A549 (cell line): ENCODE measurements around the gene PROCA1. TPM values are rescaled to one million over a fixed set of nuclear protein-coding genes. Genes with fewer than 3 reads are reported as not detected.

ENCODE experiments used
- ATAC-seq, 2 experiments: fragments of 200-7000 bp in 1 of 2; fragments of >200 bp in 1 of 2; cut with Nextera tagmentation in 1 of 2; cut with Tn5 transposase in 1 of 2; 3 replicates each; pipeline versions ENCODE4 v1.8.0 to v1.9.1; 2018 to 2020; ENCODE audit warnings: mild to moderate bottlenecking in 1 of 2, moderate library complexity in 1 of 2
- CTCF ChIA-PET: fragments of 300-600 bp; sonication (Branson Sonifier 250); formaldehyde crosslinking; extraction: SDS; loops from one replicate; lab custom pipeline; 2021; ENCODE audit warnings: antibody characterized with exemption, inconsistent platforms; lab: Yijun Ruan, JAX
- POLR2A ChIA-PET: fragments of 350-600 bp; formaldehyde crosslinking; extraction: SDS; loops from one replicate; lab custom pipeline; 2021; ENCODE audit warnings: antibody characterized with exemption, inconsistent platforms; lab: Yijun Ruan, JAX
- DNase-seq, 2 experiments: peaks; one replicate each; pipeline versions ENCODE4 v3.0.0 to v3.0.0-alpha.2; 2011 to 2016; ENCODE audit warnings: low read depth in 1 of 2, low spot score in 1 of 2
- FAIRE-seq: peaks from 2 replicates; lab custom pipeline; 2011; peaks lifted over from hg19 to GRCh38; lab: Jason Lieb, UNC
- H3K27ac ChIP-seq, 2 experiments: fragments of >200 bp; sonication (Bioruptor Twin); formaldehyde crosslinking; 3 replicates each; pipeline ENCODE4 v1.5.1; 2016 to 2017
- H3K4me1 ChIP-seq: fragments of >200 bp; sonication (Bioruptor Twin); formaldehyde crosslinking; 3 replicates; pipeline ENCODE4 v1.6.1; 2016
- H3K4me2 ChIP-seq: fragments of >200 bp; sonication (Bioruptor Twin); formaldehyde crosslinking; 3 replicates; pipeline ENCODE4 v1.6.1; 2016
- H3K4me3 ChIP-seq: fragments of >200 bp; sonication (Bioruptor Twin); formaldehyde crosslinking; 3 replicates; pipeline ENCODE4 v1.5.1; 2016
- H3K9me3 ChIP-seq: fragments of >200 bp; sonication (Bioruptor Twin); formaldehyde crosslinking; 3 replicates; pipeline ENCODE4 v1.6.1; 2016
- CEBPB ChIP-seq, 2 experiments: fragments of >200 bp in 1 of 2; sonication (Bioruptor Twin) in 1 of 2; formaldehyde crosslinking in 1 of 2; IDR thresholded peaks; 2 replicates each; pipeline ENCODE4 v1.6.1; 2012 to 2016
- EHMT2 ChIP-seq: fragments of 200-600 bp; sonication (generic); IDR thresholded peaks from 2 replicates; pipeline ENCODE4 v1.6.1; 2016; ENCODE audit warnings: antibody characterized with exemption, low read depth, mild to moderate bottlenecking, moderate library complexity
- FOSB ChIP-seq: fragments of 250-450 bp; sonication (Bioruptor Pico); IDR thresholded peaks from 2 replicates; pipeline ENCODE4 v1.5.0; 2020; ENCODE audit warnings: mild to moderate bottlenecking, moderate library complexity
- HOXA7 ChIP-seq: fragments of 250-450 bp; sonication (Bioruptor Pico); IDR thresholded peaks from 2 replicates; pipeline ENCODE4 v1.5.0; 2020; ENCODE audit warnings: mild to moderate bottlenecking, moderate library complexity
- HOXB5 ChIP-seq: fragments of 250-450 bp; sonication (Bioruptor Pico); IDR thresholded peaks from 2 replicates; pipeline ENCODE4 v1.5.0; 2020; ENCODE audit warnings: mild to moderate bottlenecking, moderate library complexity
- JUNB ChIP-seq: fragments of >200 bp; sonication (Bioruptor Twin); formaldehyde crosslinking; IDR thresholded peaks from 2 replicates; pipeline ENCODE4 v1.6.1; 2016
- NFE2L2 ChIP-seq: fragments of 150-350 bp; conservative IDR thresholded peaks from 2 replicates; pipeline ENCODE4 v1.6.1; 2014; ENCODE audit warnings: low read length
- PHF8 ChIP-seq: fragments of 200-600 bp; sonication (generic); IDR thresholded peaks from 2 replicates; pipeline ENCODE4 v1.6.1; 2016; ENCODE audit warnings: low read depth, mild to moderate bottlenecking, antibody characterized with exemption, moderate library complexity, borderline replicate concordance
- RAD21 ChIP-seq, 2 experiments: fragments of >200 bp in 1 of 2; sonication (Bioruptor Twin) in 1 of 2; formaldehyde crosslinking in 1 of 2; IDR thresholded peaks in 1 of 2; conservative IDR thresholded peaks in 1 of 2; 2 replicates in 1 of 2; 3 replicates in 1 of 2; pipeline ENCODE4 v1.6.1; 2012 to 2018; ENCODE audit warnings: inconsistent platforms in 1 of 2
- RARB ChIP-seq: fragments of 250-450 bp; sonication (Bioruptor Pico); IDR thresholded peaks from 2 replicates; pipeline ENCODE4 v1.8.0; 2021; ENCODE audit warnings: mild to moderate bottlenecking, moderate library complexity
- RFX5 ChIP-seq: fragments of 450-650 bp; IDR thresholded peaks from 2 replicates; pipeline ENCODE4 v1.7.1; 2014; ENCODE audit warnings: antibody characterized with exemption, mild to moderate bottlenecking, moderate library complexity
- RNF2 ChIP-seq: fragments of 200-600 bp; sonication (generic); IDR thresholded peaks from 2 replicates; pipeline ENCODE4 v1.6.1; 2016; ENCODE audit warnings: low read depth, mild to moderate bottlenecking, antibody characterized with exemption, moderate library complexity, borderline replicate concordance
- SMC3 ChIP-seq: fragments of >200 bp; sonication (Bioruptor Twin); formaldehyde crosslinking; IDR thresholded peaks from 3 replicates; pipeline ENCODE4 v1.6.1; 2018; ENCODE audit warnings: inconsistent platforms
- TFCP2L1 ChIP-seq: fragments of 250-450 bp; sonication (Bioruptor Pico); IDR thresholded peaks from 2 replicates; pipeline ENCODE4 v1.5.0; 2021; ENCODE audit warnings: mild to moderate bottlenecking
- WGBS: methylation state at CpG from one replicate; pipeline ENCODE4 v1.1.6; 2017; ENCODE audit errors: missing lambda C conversion rate; 5-methylcytosine and 5-hydroxymethylcytosine counted together
- polyA plus RNA-seq, 4 experiments: library from polyadenylated mRNA; depleted of rRNA in 3 of 4; stranded (reverse); fragments of >200 nt; fragmentation: RNase III in 1 of 4; extraction: RNeasy Plus Mini Kit Qiagen cat#74134 plus additional on column Dnase treatment in 1 of 4; gene quantifications; 2 replicates in 3 of 4; 3 replicates in 1 of 4; pipeline ENCODE4 v1.2.3, GENCODE V29; 2011 to 2017
- TF ChIP-seq, protein P1 (sequence below): fragments of >200 bp; sonication (Bioruptor Twin); formaldehyde crosslinking; IDR thresholded peaks from 2 replicates; pipeline ENCODE4 v1.6.1; 2016
- TF ChIP-seq, protein P2 (sequence below): fragments of 450-650 bp; IDR thresholded peaks from 2 replicates; pipeline ENCODE4 v1.6.1; 2014; ENCODE audit warnings: antibody characterized with exemption

Gene PROCA1
- polyA plus RNA-seq, 2 of the 4 experiments (the other 2 are of a cell fraction), result 4.0 to 4.9 TPM

GRCh38 chr17:28665994-28666393 is 45.7 kb downstream of the PROCA1 start:
- H3K27ac ChIP-seq, result no peak overlapping the region
- FAIRE-seq (no peak), DNase-seq (no peak), ATAC-seq (no peak)
- H3K4me2 ChIP-seq, result no peak overlapping the region
- POLR2A ChIA-PET, result no interaction called here
- H3K4me1 ChIP-seq, result peaks cover 16% of the 10 kb centered on the region
- CTCF ChIA-PET, result interaction anchor here (0.7 to 7.1 kb wide), 4 partner anchors 10 to 98 kb away, joined by 3 to 81 read pairs (median 5); partner anchors contain the start of gene BLTP2
- TF ChIP-seq JUNB (no peak), RNF2 (no peak)
- H3K9me3 ChIP-seq, result no peaks in the 10 kb centered on the region
- H3K4me3 ChIP-seq, result no peak overlapping the region
- WGBS, result 94% methylated on average over 2 of the region's 2 CpGs

DNA sequence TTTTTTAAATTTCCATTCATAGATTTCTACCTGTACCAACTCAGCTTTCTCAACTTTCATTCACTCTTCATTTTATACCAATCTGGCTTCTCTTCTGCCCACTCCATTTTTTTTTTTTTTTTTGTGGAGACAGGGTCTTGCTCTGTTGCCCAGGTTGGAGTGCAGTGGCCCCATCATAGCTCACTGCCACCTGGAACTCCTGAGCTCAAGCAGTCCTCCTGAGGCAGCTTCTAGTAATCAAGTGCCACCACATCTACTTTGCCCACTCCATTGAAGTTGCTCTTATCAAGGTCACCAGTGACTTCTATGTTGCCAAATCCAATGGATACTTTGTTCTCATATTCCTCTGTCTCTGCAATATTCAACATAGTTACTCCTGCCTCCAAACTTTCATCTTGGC is 48.0 kb downstream of the PROCA1 start:
- H3K9me3 ChIP-seq, result no peaks in the 10 kb centered on the region
- 0 out of 3 replicates have a peak overlapping the region, but pooled peaks have one; percentile 74 for H3K4me3 ChIP-seq
- peak overlapping the region; percentile 85 for H3K4me2 ChIP-seq
- DNase-seq, result no peak
- ChIA-PET POLR2A (interaction anchor here (1.2 kb wide), 1 partner anchor 53 kb away, joined by 3 read pairs; no protein-coding TSS in a partner anchor), CTCF (interaction anchor here (0.5 to 7.1 kb wide), 9 partner anchors 11 to 149 kb away, joined by 3 to 81 read pairs (median 3); partner anchors contain the start of gene BLTP2)
- peaks cover 25% of the 10 kb centered on the region for H3K4me1 ChIP-seq
- FAIRE-seq, result no peak
- no peak for ATAC-seq
- no peak overlapping the region for H3K27ac ChIP-seq
- TF ChIP-seq, protein P1, sequence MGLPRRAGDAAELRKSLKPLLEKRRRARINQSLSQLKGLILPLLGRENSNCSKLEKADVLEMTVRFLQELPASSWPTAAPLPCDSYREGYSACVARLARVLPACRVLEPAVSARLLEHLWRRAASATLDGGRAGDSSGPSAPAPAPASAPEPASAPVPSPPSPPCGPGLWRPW, result no peak
- TF ChIP-seq TFCP2L1 (no peak), EHMT2 (no peak), CEBPB (IDR thresholded peaks at IDR 0.05) (no peak), PHF8 (no peak), RFX5 (no peak), HOXB5 (CRISPR knock-in tag) (no peak), RARB (CRISPR knock-in tag) (no peak)

- peak; percentile 38; a peak in 4 of 6 replicates for ATAC-seq
- POLR2A ChIA-PET, result interaction anchor here (1.0 to 2.4 kb wide), 9 partner anchors 10 to 57 kb away, joined by 3 to 41 read pairs (median 9); partner anchors contain the start of genes BLTP2 and RPL23A
- Histone ChIP-seq H3K9me3 (no peaks in the 10 kb centered on the region), H3K4me2 (peak overlapping the region; percentile 85), H3K4me1 (peaks cover 31% of the 10 kb centered on the region), H3K27ac (peak overlapping the region; percentile 94 to 96), H3K4me3 (peak overlapping the region; percentile 74)
- WGBS, result 3% methylated on average over 10 of the region's 10 CpGs
- CTCF ChIA-PET, result interaction anchor here (1.1 to 7.1 kb wide), 9 partner anchors 9 to 141 kb away, joined by 3 to 81 read pairs (median 4); partner anchors contain the start of genes BLTP2 and PROCA1
- peak; percentile 59; the same call in 1 of the 2 replicates for TF ChIP-seq HOXA7 (CRISPR knock-in tag)
- no peak for TF ChIP-seq RAD21 (conservative IDR thresholded peaks at IDR 0.05 in 1 of 2, IDR thresholded peaks at IDR 0.05 in 1 of 2)
- TF ChIP-seq HOXB5 (CRISPR knock-in tag), result 0 out of 2 replicates have a peak, but pooled peaks have one; percentile 31
- no peak for TF ChIP-seq NFE2L2
- no peak for TF ChIP-seq SMC3
- TF ChIP-seq, protein P1, result no peak
- TF ChIP-seq, protein P2, sequence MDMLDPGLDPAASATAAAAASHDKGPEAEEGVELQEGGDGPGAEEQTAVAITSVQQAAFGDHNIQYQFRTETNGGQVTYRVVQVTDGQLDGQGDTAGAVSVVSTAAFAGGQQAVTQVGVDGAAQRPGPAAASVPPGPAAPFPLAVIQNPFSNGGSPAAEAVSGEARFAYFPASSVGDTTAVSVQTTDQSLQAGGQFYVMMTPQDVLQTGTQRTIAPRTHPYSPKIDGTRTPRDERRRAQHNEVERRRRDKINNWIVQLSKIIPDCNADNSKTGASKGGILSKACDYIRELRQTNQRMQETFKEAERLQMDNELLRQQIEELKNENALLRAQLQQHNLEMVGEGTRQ, result peak; percentile 16; the same call in 1 of the 2 replicates
- 0 out of 2 replicates have a peak, but pooled peaks have one; percentile 24 for TF ChIP-seq FOSB (CRISPR knock-in tag)
- no peak for DNase-seq
- FAIRE-seq, result no peak
Measured at GRCh38 chr17:28662527-28662829, 49.2 kb downstream of the PROCA1 start.
